SKM-1 (cell line): ENCODE measurements around the gene SMARCA4.
"Not testable (repeated sequence)": the region's sequence is repeated elsewhere in the genome, so short reads cannot be mapped to it uniquely, and the experiment has no call there.

Experiments used
- DNase-seq: peaks from one replicate; lab custom pipeline; 2025; ENCODE audit not compliant: unreplicated experiment; lab: John Stamatoyannopoulos, UW

Gene SMARCA4

GRCh38 chr19:10975374-10976130 is 14.7 kb downstream of the SMARCA4 start:
- DNase-seq = no peak

- DNase-seq = no peak
These were observed 15.5 kb downstream of the SMARCA4 start for GRCh38 chr19:10976131-10976892.

- no peak for DNase-seq
These were observed 16.9 kb downstream of the SMARCA4 start for GRCh38 chr19:10977742-10978092.

GRCh38 chr19:10979951-10980381 is 19.1 kb downstream of the SMARCA4 start:
- DNase-seq = no peak

- no peak for DNase-seq
These were observed 20.5 kb downstream of the SMARCA4 start for GRCh38 chr19:10981252-10981895.

GRCh38 chr19:10983026-10983425 is 22.2 kb downstream of the SMARCA4 start:
- no peak for DNase-seq

- no peak for DNase-seq
These were observed 23.4 kb downstream of the SMARCA4 start for GRCh38 chr19:10984166-10984735.

GRCh38 chr19:10985502-10985901 is 24.7 kb downstream of the SMARCA4 start:
- no peak for DNase-seq

- no peak for DNase-seq
These were observed 25.7 kb downstream of the SMARCA4 start for GRCh38 chr19:10986301-10987127.

- DNase-seq = no peak
These were observed 26.9 kb downstream of the SMARCA4 start for GRCh38 chr19:10987571-10988297.

GRCh38 chr19:10988380-10988779 is 27.6 kb downstream of the SMARCA4 start:
- DNase-seq = no peak

- no peak for DNase-seq
These were observed 28.1 kb downstream of the SMARCA4 start for GRCh38 chr19:10988921-10989320.

GRCh38 chr19:10991076-10991475 is 30.2 kb downstream of the SMARCA4 start:
- DNase-seq = no peak

GRCh38 chr19:10991521-10992081 is 30.8 kb downstream of the SMARCA4 start:
- no peak for DNase-seq

GRCh38 chr19:10992174-10992573 is 31.3 kb downstream of the SMARCA4 start:
- not testable (repeated sequence) for DNase-seq

GRCh38 chr19:10995926-10996600 is 35.2 kb downstream of the SMARCA4 start:
- no peak for DNase-seq

GRCh38 chr19:10998045-10998533 is 37.3 kb downstream of the SMARCA4 start:
- DNase-seq = no peak

- no peak for DNase-seq
These were observed 37.8 kb downstream of the SMARCA4 start for GRCh38 chr19:10998666-10999065.

- no peak for DNase-seq
These were observed 44.7 kb downstream of the SMARCA4 start for GRCh38 chr19:11005521-11005920.
